ENCODE data around the gene SOCS4. TPM values are rescaled to one million over a fixed set of nuclear protein-coding genes. Genes with fewer than 3 reads are reported as not detected.

Gene SOCS4
- total and polyA plus RNA-seq, 2 of the 13 experiments (the other 11 are each of a cell fraction or from before 2014, with no cell fraction given) = 4.0 to 10.0 TPM

GRCh38 chr14:55026793-55027561, at the start of gene SOCS4, which contains the start of gene WDHD1 (continued):
- peak; percentile 70; the same call in 1 of the 2 replicates for TF ChIP-seq ZNF776 (CRISPR knock-in tag; IDR thresholded peaks at IDR 0.05)
- TF ChIP-seq ZBTB1 (CRISPR knock-in tag; IDR thresholded peaks at IDR 0.05; ENCODE audit: borderline replicate concordance) = no peak
- no peak for TF ChIP-seq ZNF18 (CRISPR knock-in tag; IDR thresholded peaks at IDR 0.05; ENCODE audit: insufficient replicate concordance)
- no peak for TF ChIP-seq SRY (CRISPR knock-in tag; IDR thresholded peaks at IDR 0.05)
- TF ChIP-seq, protein P1, sequence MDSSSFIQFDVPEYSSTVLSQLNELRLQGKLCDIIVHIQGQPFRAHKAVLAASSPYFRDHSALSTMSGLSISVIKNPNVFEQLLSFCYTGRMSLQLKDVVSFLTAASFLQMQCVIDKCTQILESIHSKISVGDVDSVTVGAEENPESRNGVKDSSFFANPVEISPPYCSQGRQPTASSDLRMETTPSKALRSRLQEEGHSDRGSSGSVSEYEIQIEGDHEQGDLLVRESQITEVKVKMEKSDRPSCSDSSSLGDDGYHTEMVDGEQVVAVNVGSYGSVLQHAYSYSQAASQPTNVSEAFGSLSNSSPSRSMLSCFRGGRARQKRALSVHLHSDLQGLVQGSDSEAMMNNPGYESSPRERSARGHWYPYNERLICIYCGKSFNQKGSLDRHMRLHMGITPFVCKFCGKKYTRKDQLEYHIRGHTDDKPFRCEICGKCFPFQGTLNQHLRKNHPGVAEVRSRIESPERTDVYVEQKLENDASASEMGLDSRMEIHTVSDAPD (CRISPR knock-in tag; IDR thresholded peaks at IDR 0.05) = no peak
- peak; percentile 93 for TF ChIP-seq GABPB1 (CRISPR knock-in tag; IDR thresholded peaks at IDR 0.05)
- TF ChIP-seq CBX2 (IDR thresholded peaks at IDR 0.05; ENCODE audit: low read depth, low read length) = no peak
- TF ChIP-seq CBX2 (CRISPR knock-in tag; IDR thresholded peaks at IDR 0.05; ENCODE audit: low read depth) = peak; percentile 45; the same call in 1 of the 2 replicates
- no peak for TF ChIP-seq PHB2 (IDR thresholded peaks at IDR 0.05; ENCODE audit: partially characterized antibody)
- peak; percentile 94 for TF ChIP-seq E2F1 (CRISPR knock-in tag; IDR thresholded peaks at IDR 0.05)
- TF ChIP-seq MEF2D (CRISPR knock-in tag; IDR thresholded peaks at IDR 0.05) = no peak; the same call in none of the 2 replicates
- no peak; the same call in 1 of the 2 replicates for TF ChIP-seq ZSCAN21 (CRISPR knock-in tag; IDR thresholded peaks at IDR 0.05; ENCODE audit: borderline replicate concordance)
- peak; percentile 82 for TF ChIP-seq JUN (CRISPR knock-in tag; IDR thresholded peaks at IDR 0.05)
- peak; percentile 76 for TF ChIP-seq ETV5 (CRISPR knock-in tag; IDR thresholded peaks at IDR 0.05; ENCODE audit: borderline replicate concordance)
- TF ChIP-seq, protein P2, sequence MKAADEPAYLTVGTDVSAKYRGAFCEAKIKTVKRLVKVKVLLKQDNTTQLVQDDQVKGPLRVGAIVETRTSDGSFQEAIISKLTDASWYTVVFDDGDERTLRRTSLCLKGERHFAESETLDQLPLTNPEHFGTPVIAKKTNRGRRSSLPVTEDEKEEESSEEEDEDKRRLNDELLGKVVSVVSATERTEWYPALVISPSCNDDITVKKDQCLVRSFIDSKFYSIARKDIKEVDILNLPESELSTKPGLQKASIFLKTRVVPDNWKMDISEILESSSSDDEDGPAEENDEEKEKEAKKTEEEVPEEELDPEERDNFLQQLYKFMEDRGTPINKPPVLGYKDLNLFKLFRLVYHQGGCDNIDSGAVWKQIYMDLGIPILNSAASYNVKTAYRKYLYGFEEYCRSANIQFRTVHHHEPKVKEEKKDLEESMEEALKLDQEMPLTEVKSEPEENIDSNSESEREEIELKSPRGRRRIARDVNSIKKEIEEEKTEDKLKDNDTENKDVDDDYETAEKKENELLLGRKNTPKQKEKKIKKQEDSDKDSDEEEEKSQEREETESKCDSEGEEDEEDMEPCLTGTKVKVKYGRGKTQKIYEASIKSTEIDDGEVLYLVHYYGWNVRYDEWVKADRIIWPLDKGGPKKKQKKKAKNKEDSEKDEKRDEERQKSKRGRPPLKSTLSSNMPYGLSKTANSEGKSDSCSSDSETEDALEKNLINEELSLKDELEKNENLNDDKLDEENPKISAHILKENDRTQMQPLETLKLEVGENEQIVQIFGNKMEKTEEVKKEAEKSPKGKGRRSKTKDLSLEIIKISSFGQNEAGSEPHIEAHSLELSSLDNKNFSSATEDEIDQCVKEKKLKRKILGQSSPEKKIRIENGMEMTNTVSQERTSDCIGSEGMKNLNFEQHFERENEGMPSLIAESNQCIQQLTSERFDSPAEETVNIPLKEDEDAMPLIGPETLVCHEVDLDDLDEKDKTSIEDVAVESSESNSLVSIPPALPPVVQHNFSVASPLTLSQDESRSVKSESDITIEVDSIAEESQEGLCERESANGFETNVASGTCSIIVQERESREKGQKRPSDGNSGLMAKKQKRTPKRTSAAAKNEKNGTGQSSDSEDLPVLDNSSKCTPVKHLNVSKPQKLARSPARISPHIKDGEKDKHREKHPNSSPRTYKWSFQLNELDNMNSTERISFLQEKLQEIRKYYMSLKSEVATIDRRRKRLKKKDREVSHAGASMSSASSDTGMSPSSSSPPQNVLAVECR (CRISPR knock-in tag; IDR thresholded peaks at IDR 0.05; ENCODE audit: borderline replicate concordance) = peak; percentile 100
- no peak for TF ChIP-seq ZNF550 (CRISPR knock-in tag; IDR thresholded peaks at IDR 0.05; ENCODE audit: borderline replicate concordance)
- TF ChIP-seq, protein P3, sequence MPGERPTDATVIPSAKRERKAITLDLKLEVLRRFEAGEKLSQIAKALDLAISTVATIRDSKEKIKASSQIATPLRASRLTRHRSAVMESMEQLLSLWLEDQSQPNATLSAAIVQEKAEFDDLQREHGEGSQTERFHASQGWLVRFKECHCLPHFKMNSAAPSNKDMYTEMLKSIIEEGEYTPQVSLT (CRISPR knock-in tag; IDR thresholded peaks at IDR 0.05; ENCODE audit: borderline replicate concordance, low read depth) = no peak
- TF ChIP-seq ZNF557 (CRISPR knock-in tag; IDR thresholded peaks at IDR 0.05) = no peak
- TF ChIP-seq SAFB2 (CRISPR knock-in tag; IDR thresholded peaks at IDR 0.05; ENCODE audit: borderline replicate concordance, low read depth) = no peak
